Tibial nerve (tissue), 4 donors: Measurements from ENCODE around the gene AFAP1.

Experiments used
- EP300 ChIP-seq, 2 donors: sonication (generic); formaldehyde crosslinking; IDR thresholded peaks; one replicate each; pipeline ENCODE4 v1.6.1; 2017; ENCODE audit warnings: antibody characterized with exemption in 2 of 2, mild to moderate bottlenecking in 1 of 2
- POLR2A ChIP-seq, 2 donors: fragments of 450-650 bp; IDR thresholded peaks; one replicate each; pipeline ENCODE4 v1.6.1; 2017; ENCODE audit warnings: antibody characterized with exemption in 2 of 2, mild to moderate bottlenecking in 2 of 2, moderate library complexity in 2 of 2
- TF ChIP-seq, protein P1 (sequence below), 5 experiments: fragments of 200-600 bp in 3 of 5; fragments of 450-650 bp in 2 of 5; sonication (generic) in 3 of 5; IDR thresholded peaks; one replicate each; pipeline ENCODE4 v1.5.1; 2016 to 2019; ENCODE audit warnings: antibody characterized with exemption in 5 of 5, mild to moderate bottlenecking in 3 of 5, moderate library complexity in 2 of 5

DNA sequence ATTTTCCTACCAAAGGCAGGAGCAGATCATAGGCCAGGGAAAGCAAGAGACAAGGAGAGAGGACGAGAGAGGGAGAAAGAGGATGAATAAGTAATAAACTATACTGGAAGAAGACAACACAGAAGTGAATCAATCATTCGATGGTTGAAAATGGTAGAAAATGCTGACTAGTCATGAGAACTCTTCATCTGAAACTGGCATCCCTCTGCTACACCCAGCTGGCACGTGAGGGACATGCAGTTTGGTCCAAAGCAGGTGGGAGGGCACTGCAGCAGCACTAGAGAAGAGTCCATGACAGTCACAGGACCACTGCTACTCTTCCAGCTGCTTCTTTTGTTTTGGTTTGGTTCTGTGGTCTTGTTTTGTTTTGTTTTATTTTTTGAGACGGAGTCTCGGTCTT lies 74.1 kb downstream of the AFAP1 start:
- no peak for TF ChIP-seq POLR2A (IDR thresholded peaks at IDR 0.05)
- TF ChIP-seq EP300 (IDR thresholded peaks at IDR 0.05): no peak
- TF ChIP-seq, protein P1, sequence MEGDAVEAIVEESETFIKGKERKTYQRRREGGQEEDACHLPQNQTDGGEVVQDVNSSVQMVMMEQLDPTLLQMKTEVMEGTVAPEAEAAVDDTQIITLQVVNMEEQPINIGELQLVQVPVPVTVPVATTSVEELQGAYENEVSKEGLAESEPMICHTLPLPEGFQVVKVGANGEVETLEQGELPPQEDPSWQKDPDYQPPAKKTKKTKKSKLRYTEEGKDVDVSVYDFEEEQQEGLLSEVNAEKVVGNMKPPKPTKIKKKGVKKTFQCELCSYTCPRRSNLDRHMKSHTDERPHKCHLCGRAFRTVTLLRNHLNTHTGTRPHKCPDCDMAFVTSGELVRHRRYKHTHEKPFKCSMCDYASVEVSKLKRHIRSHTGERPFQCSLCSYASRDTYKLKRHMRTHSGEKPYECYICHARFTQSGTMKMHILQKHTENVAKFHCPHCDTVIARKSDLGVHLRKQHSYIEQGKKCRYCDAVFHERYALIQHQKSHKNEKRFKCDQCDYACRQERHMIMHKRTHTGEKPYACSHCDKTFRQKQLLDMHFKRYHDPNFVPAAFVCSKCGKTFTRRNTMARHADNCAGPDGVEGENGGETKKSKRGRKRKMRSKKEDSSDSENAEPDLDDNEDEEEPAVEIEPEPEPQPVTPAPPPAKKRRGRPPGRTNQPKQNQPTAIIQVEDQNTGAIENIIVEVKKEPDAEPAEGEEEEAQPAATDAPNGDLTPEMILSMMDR (IDR thresholded peaks at IDR 0.05): no peak
